ENCODE data around the gene TSPOAP1. TPM values are rescaled to one million over a fixed set of nuclear protein-coding genes. Genes with fewer than 3 reads are reported as not detected.

The TSPOAP1 gene
- total RNA-seq, 1 donor from 2014 or later, result 21.0 TPM

- H3K36me3 ChIP-seq, result no peaks in the 10 kb centered on the region
- H3K9me3 ChIP-seq, result no peaks in the 10 kb centered on the region
- no peak for TF ChIP-seq CTCF (IDR thresholded peaks at IDR 0.05)
- H3K27me3 ChIP-seq, result no peaks in the 10 kb centered on the region
- H3K4me1 ChIP-seq, result no peaks in the 10 kb centered on the region
- no peak overlapping the region for H3K4me3 ChIP-seq
- intact Hi-C loops (cut with DNase I), result no loop called here
- H3K27ac ChIP-seq, result no peak overlapping the region
- no peak for DNase-seq
- no peak for ATAC-seq
Observed at GRCh38 chr17:58369214-58370031, 40.8 kb upstream of the TSPOAP1 start.

GRCh38 chr17:58368860-58369213 lies 40.2 kb upstream of the TSPOAP1 start:
- DNase-seq (no peak), ATAC-seq (no peak)
- no peaks in the 10 kb centered on the region for H3K27me3 ChIP-seq
- intact Hi-C loops (cut with DNase I), result no loop called here
- H3K36me3 ChIP-seq, result no peaks in the 10 kb centered on the region
- H3K9me3 ChIP-seq, result no peaks in the 10 kb centered on the region
- TF ChIP-seq CTCF (IDR thresholded peaks at IDR 0.05), result no peak
- no peak overlapping the region for H3K4me3 ChIP-seq
- H3K4me1 ChIP-seq, result no peaks in the 10 kb centered on the region
- H3K27ac ChIP-seq, result no peak overlapping the region

DNA sequence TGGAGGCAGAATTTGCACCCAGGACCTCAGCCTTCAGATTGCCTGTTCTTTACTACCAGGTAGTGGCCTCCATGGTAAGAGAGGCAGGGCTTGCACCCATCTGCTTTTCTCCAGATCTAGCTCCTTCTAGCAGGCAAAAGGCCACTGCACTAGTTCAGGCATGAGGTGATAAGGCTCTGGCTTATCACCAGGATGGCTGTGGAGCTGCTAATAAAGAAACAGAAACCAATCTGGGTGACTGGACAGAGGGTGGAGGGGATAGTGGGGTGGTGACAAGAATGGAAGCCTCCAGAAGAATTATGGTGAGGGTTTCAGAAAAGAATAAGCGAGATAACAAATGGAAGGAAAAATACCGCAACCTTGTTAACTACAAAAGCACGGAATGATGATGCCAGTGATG lies 38.9 kb upstream of the TSPOAP1 start:
- no peak overlapping the region for H3K4me3 ChIP-seq
- no peaks in the 10 kb centered on the region for H3K9me3 ChIP-seq
- H3K36me3 ChIP-seq, result no peaks in the 10 kb centered on the region
- no peaks in the 10 kb centered on the region for H3K4me1 ChIP-seq
- DNase-seq (no peak), ATAC-seq (no peak)
- H3K27ac ChIP-seq, result no peak overlapping the region
- H3K27me3 ChIP-seq, result no peaks in the 10 kb centered on the region
- no peak for TF ChIP-seq CTCF (IDR thresholded peaks at IDR 0.05)
- intact Hi-C loops (cut with DNase I), result no loop called here

- no peak overlapping the region for H3K4me3 ChIP-seq
- H3K36me3 ChIP-seq, result no peaks in the 10 kb centered on the region
- TF ChIP-seq CTCF (IDR thresholded peaks at IDR 0.05), result no peak
- H3K4me1 ChIP-seq, result no peaks in the 10 kb centered on the region
- no peaks in the 10 kb centered on the region for H3K9me3 ChIP-seq
- intact Hi-C loops (cut with DNase I), result no loop called here
- DNase-seq (no peak), ATAC-seq (no peak)
- no peaks in the 10 kb centered on the region for H3K27me3 ChIP-seq
- H3K27ac ChIP-seq, result no peak overlapping the region
Observed at GRCh38 chr17:58365980-58366595, 37.5 kb upstream of the TSPOAP1 start.

- Histone ChIP-seq H3K27me3 (no peaks in the 10 kb centered on the region), H3K27ac (no peak overlapping the region), H3K9me3 (no peaks in the 10 kb centered on the region), H3K36me3 (no peaks in the 10 kb centered on the region), H3K4me1 (no peaks in the 10 kb centered on the region), H3K4me3 (no peak overlapping the region)
- DNase-seq (no peak), ATAC-seq (no peak)
- intact Hi-C loops (cut with DNase I), result no loop called here
- TF ChIP-seq CTCF (IDR thresholded peaks at IDR 0.05), result no peak
Observed at GRCh38 chr17:58365185-58365979, 36.8 kb upstream of the TSPOAP1 start.
